SK-N-SH treated with all-trans-retinoic acid at 6 μM for 48 hours (cell line): Measurements from ENCODE around the gene SLC38A10.

Experiments used
- ARNTL ChIP-seq: fragments of 450-650 bp; formaldehyde crosslinking; IDR thresholded peaks from 2 replicates; pipeline ENCODE4 v1.5.0; 2020; ENCODE audit warnings: low read depth, mild to moderate bottlenecking, moderate library complexity, borderline replicate concordance
- CREB5 ChIP-seq: fragments of 250-450 bp; sonication (Bioruptor Pico); IDR thresholded peaks from 2 replicates; pipeline ENCODE4 v1.5.1; 2020; ENCODE audit warnings: low read depth, mild to moderate bottlenecking, moderate library complexity
- CSRNP3 ChIP-seq: fragments of 250-450 bp; sonication (Bioruptor Pico); IDR thresholded peaks from 2 replicates; pipeline ENCODE4 v1.5.1; 2021; ENCODE audit warnings: mild to moderate bottlenecking, moderate library complexity
- GLIS3 ChIP-seq: fragments of 250-450 bp; sonication (Bioruptor Pico); IDR thresholded peaks from 2 replicates; pipeline ENCODE4 v1.5.0; 2020; ENCODE audit warnings: mild to moderate bottlenecking, moderate library complexity
- ISL1 ChIP-seq: fragments of 250-450 bp; sonication (Bioruptor Pico); IDR thresholded peaks from 2 replicates; pipeline ENCODE4 v2.1.2; 2022; ENCODE audit warnings: mild to moderate bottlenecking, moderate library complexity
- OSR1 ChIP-seq: fragments of 250-450 bp; sonication (Bioruptor Pico); IDR thresholded peaks from 2 replicates; pipeline ENCODE4 v1.8.0; 2022; ENCODE audit warnings: moderate library complexity, mild to moderate bottlenecking, inconsistent platforms
- RARB ChIP-seq: fragments of 250-450 bp; sonication (Bioruptor Pico); IDR thresholded peaks from 2 replicates; pipeline ENCODE4 v1.8.0; 2021; ENCODE audit warnings: mild to moderate bottlenecking, moderate library complexity
- TCF4 ChIP-seq: fragments of 250-450 bp; sonication (Bioruptor Pico); IDR thresholded peaks from 2 replicates; pipeline ENCODE4 v1.8.0; 2021; ENCODE audit warnings: mild to moderate bottlenecking, moderate library complexity, borderline replicate concordance
- ZC3H10 ChIP-seq: fragments of 250-450 bp; sonication (Bioruptor Pico); IDR thresholded peaks from 2 replicates; pipeline ENCODE4 v1.5.1; 2021; ENCODE audit warnings: mild to moderate bottlenecking, moderate library complexity
- ZFP3 ChIP-seq: fragments of 250-450 bp; sonication (Bioruptor Pico); IDR thresholded peaks from 2 replicates; pipeline ENCODE4 v1.5.0; 2020; ENCODE audit warnings: mild to moderate bottlenecking, moderate library complexity
- ZNF70 ChIP-seq: fragments of 450-650 bp; formaldehyde crosslinking; IDR thresholded peaks from 2 replicates; pipeline ENCODE4 v1.5.0; 2020; ENCODE audit warnings: mild to moderate bottlenecking, moderate library complexity
- ZNF8 ChIP-seq: fragments of 450-650 bp; formaldehyde crosslinking; IDR thresholded peaks from 2 replicates; pipeline ENCODE4 v1.5.0; 2020; ENCODE audit warnings: mild to moderate bottlenecking, moderate library complexity

GRCh38 chr17:81317530-81317821 is 22.4 kb upstream of the SLC38A10 start:
- TF ChIP-seq ISL1 (no peak), ZFP3 (CRISPR knock-in tag) (no peak), TCF4 (CRISPR knock-in tag) (no peak), CSRNP3 (CRISPR knock-in tag) (no peak), ARNTL (CRISPR knock-in tag) (no peak), OSR1 (CRISPR knock-in tag) (no peak), RARB (CRISPR knock-in tag) (no peak), ZNF8 (CRISPR knock-in tag) (no peak), ZNF70 (CRISPR knock-in tag) (no peak), CREB5 (CRISPR knock-in tag) (no peak), GLIS3 (CRISPR knock-in tag) (no peak), ZC3H10 (CRISPR knock-in tag) (no peak)
